C1 segment of cervical spinal cord (tissue), 14 donors: ENCODE measurements around the gene TADA2B.

Experiments
- DNase-seq, 14 donors: peaks; one replicate each; lab custom pipeline; 2025; lab: John Stamatoyannopoulos, UW

Gene TADA2B

GRCh38 chr4:7055990-7056325, 12.8 kb downstream of the TADA2B start:
- DNase-seq, result no peak

- no peak for DNase-seq
Measured at GRCh38 chr4:7058792-7059191, 15.6 kb downstream of the TADA2B start.

GRCh38 chr4:7059662-7060061, 16.5 kb downstream of the TADA2B start:
- no peak for DNase-seq

GRCh38 chr4:7060346-7061150, 17.4 kb downstream of the TADA2B start:
- DNase-seq, result no peak

GRCh38 chr4:7061815-7062214, 18.6 kb downstream of the TADA2B start:
- no peak for DNase-seq

- no peak for DNase-seq
Measured at GRCh38 chr4:7062816-7063215, 19.6 kb downstream of the TADA2B start.

GRCh38 chr4:7063362-7063761, 20.2 kb downstream of the TADA2B start:
- no peak for DNase-seq

GRCh38 chr4:7066006-7066405, 22.8 kb downstream of the TADA2B start:
- DNase-seq, result no peak

GRCh38 chr4:7066493-7066892, 23.3 kb downstream of the TADA2B start:
- no peak for DNase-seq

- no peak for DNase-seq
Measured at GRCh38 chr4:7067126-7067451, 23.9 kb downstream of the TADA2B start.

GRCh38 chr4:7067452-7068278, 24.5 kb downstream of the TADA2B start, which contains the start of gene GRPEL1:
Gene GRPEL1, minus strand, starts transcription at chr4:7068064. Its CDS starts 32 bp downstream, at chr4:7068032.
- DNase-seq, result peak; percentile 94 to 100 (median 98)

GRCh38 chr4:7068279-7068842, 25.2 kb downstream of the TADA2B start:
- DNase-seq, result no peak

- DNase-seq, result no peak
Measured at GRCh38 chr4:7068883-7069282, 25.7 kb downstream of the TADA2B start.

GRCh38 chr4:7070729-7071511, 27.7 kb downstream of the TADA2B start:
- peak in 13 of 14 donors; percentile 6 to 78 (median 56) for DNase-seq

GRCh38 chr4:7073059-7073458, 29.9 kb downstream of the TADA2B start:
- no peak for DNase-seq

- DNase-seq, result peak in 1 of 14 donors; percentile 8
Measured at GRCh38 chr4:7073526-7074390, 30.6 kb downstream of the TADA2B start.

GRCh38 chr4:7074426-7074825, 31.3 kb downstream of the TADA2B start:
- no peak for DNase-seq

- no peak for DNase-seq
Measured at GRCh38 chr4:7075962-7076695, 33.0 kb downstream of the TADA2B start.

GRCh38 chr4:7076696-7077082, 33.5 kb downstream of the TADA2B start:
- DNase-seq, result no peak

GRCh38 chr4:7077371-7077770, 34.2 kb downstream of the TADA2B start:
- DNase-seq, result no peak
